HG03095 (cell line): ENCODE results near the gene WDR5.

Source experiments
- ATAC-seq: cut with Tn5 transposase; IDR thresholded peaks from one replicate; pipeline ENCODE4 v1.9.1; 2021; ENCODE audit warnings: moderate library complexity; ENCODE audit not compliant: unreplicated experiment

WDR5 gene

GRCh38 chr9:134205672-134206310, 69.9 kb downstream of the WDR5 start:
- no peak for ATAC-seq

- ATAC-seq: no peak
Observed at GRCh38 chr9:134206311-134207300, 70.7 kb downstream of the WDR5 start.

GRCh38 chr9:134208310-134208841, 72.5 kb downstream of the WDR5 start:
- no peak for ATAC-seq

- ATAC-seq: no peak
Observed at GRCh38 chr9:134208981-134209725, 73.3 kb downstream of the WDR5 start.
